Right atrium auricular region (tissue), 2 donors: ENCODE measurements around the gene IL1RL2. TPM values are rescaled to one million over a fixed set of nuclear protein-coding genes. Genes with fewer than 3 reads are reported as not detected.
A peak's percentile ranks its signal among the peaks of the same experiment; 100 is the strongest.

Experiments used
- DNase-seq: peaks from one replicate; pipeline ENCODE4 v3.0.0-alpha.2; 2019; ENCODE audit warnings: low spot score
- H3K27ac ChIP-seq, 2 donors: fragments of 200-600 bp; sonication (generic); 1 replicate in 1 of 2; 2 replicates in 1 of 2; pipeline ENCODE4 v1.5.1; 2016 to 2019
- H3K27me3 ChIP-seq, 2 donors: fragments of 200-600 bp; sonication (generic); one replicate each; pipeline versions ENCODE4 v1.5.1 to v1.6.0; 2017 to 2019
- H3K36me3 ChIP-seq: fragments of 200-600 bp; sonication (generic); one replicate; pipeline ENCODE4 v1.5.1; 2016
- H3K4me1 ChIP-seq, 2 donors: fragments of 200-600 bp; sonication (generic); one replicate each; pipeline versions ENCODE4 v1.5.1 to v1.6.0; 2017 to 2019
- H3K4me3 ChIP-seq, 2 donors: fragments of 200-600 bp; sonication (generic); 1 replicate in 1 of 2; 2 replicates in 1 of 2; pipeline ENCODE4 v1.5.1; 2017 to 2019; ENCODE audit warnings: mild to moderate bottlenecking in 1 of 2, moderate library complexity in 1 of 2
- H3K9me3 ChIP-seq, 2 donors: fragments of 200-600 bp; sonication (generic); one replicate each; pipeline ENCODE4 v1.5.1; 2019
- total RNA-seq, 2 donors: library from RNA; depleted of rRNA; stranded (reverse); fragments of >200 nt; gene quantifications; one replicate each; pipeline ENCODE4 v1.1.0, GENCODE V29; 2016
- TF ChIP-seq, protein P1 (sequence below), 2 donors: fragments of 200-600 bp; sonication (generic); IDR thresholded peaks; one replicate each; pipeline ENCODE4 v1.5.1; 2019; ENCODE audit warnings: antibody characterized with exemption in 2 of 2

IL1RL2 gene
- total RNA-seq, 2 donors from 2014 or later, result 0.55 TPM; not detected in 1

- Histone ChIP-seq H3K27ac (no peak overlapping the region), H3K4me3 (no peak overlapping the region), H3K4me1 (peaks cover 0 to 29% of the 10 kb centered on the region in 2 donors), H3K9me3 (no peaks in the 10 kb centered on the region), H3K36me3 (no peaks in the 10 kb centered on the region), H3K27me3 (no peaks in the 10 kb centered on the region)
- TF ChIP-seq, protein P1, sequence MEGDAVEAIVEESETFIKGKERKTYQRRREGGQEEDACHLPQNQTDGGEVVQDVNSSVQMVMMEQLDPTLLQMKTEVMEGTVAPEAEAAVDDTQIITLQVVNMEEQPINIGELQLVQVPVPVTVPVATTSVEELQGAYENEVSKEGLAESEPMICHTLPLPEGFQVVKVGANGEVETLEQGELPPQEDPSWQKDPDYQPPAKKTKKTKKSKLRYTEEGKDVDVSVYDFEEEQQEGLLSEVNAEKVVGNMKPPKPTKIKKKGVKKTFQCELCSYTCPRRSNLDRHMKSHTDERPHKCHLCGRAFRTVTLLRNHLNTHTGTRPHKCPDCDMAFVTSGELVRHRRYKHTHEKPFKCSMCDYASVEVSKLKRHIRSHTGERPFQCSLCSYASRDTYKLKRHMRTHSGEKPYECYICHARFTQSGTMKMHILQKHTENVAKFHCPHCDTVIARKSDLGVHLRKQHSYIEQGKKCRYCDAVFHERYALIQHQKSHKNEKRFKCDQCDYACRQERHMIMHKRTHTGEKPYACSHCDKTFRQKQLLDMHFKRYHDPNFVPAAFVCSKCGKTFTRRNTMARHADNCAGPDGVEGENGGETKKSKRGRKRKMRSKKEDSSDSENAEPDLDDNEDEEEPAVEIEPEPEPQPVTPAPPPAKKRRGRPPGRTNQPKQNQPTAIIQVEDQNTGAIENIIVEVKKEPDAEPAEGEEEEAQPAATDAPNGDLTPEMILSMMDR (IDR thresholded peaks at IDR 0.05), result no peak
- no peak for DNase-seq
These were observed 38.3 kb downstream of the IL1RL2 start for GRCh38 chr2:102224824-102225739.

- Histone ChIP-seq H3K27me3 (no peaks in the 10 kb centered on the region), H3K36me3 (no peaks in the 10 kb centered on the region), H3K27ac (peak overlapping the region; percentile 89 to 95), H3K4me1 (peaks cover 0 to 29% of the 10 kb centered on the region in 2 donors), H3K4me3 (no peak overlapping the region), H3K9me3 (no peaks in the 10 kb centered on the region)
- TF ChIP-seq, protein P1 (IDR thresholded peaks at IDR 0.05), result no peak
- no peak for DNase-seq
These were observed 39.3 kb downstream of the IL1RL2 start for GRCh38 chr2:102226171-102226570.

DNA sequence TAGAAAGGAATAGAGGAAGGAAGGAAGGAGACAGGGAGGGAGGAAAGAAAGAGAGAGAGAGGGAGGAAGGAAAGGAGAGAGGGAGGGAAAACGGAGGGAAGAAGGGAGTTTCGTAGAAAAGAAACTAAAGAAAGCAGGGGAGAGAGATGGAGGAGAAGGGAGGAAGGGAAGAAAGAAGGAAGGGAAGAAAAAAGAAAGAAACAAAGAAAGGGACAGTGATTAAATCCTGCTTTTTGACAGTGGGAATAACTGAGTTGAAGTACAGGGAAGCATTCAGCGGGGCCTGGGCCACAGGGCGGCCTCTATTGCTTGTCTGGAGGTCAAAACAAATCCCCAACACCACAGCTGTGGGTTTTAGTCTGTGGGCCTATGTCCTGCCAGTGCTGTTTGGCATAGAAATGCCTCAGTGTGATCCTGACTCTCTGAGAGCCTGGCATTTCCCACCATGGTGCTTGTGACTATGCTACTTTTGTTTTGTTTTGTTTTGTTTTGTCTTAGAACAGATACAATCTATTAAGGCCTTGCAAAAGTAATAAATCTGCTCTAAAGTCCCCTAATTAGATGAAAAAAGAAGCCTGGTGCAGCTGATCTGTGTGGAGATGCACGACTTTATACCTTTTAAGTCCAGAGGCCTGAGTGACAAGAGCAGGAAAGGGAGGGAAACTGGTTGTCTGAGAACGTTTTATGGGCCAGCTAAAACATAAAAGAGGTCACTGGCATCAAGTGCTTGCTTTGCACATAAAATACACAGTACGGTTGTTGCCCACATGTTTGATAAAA lies 40.0 kb downstream of the IL1RL2 start:
- Histone ChIP-seq H3K27me3 (no peaks in the 10 kb centered on the region), H3K36me3 (no peaks in the 10 kb centered on the region), H3K9me3 (no peaks in the 10 kb centered on the region), H3K4me1 (peaks cover 0 to 29% of the 10 kb centered on the region in 2 donors), H3K4me3 (no peak overlapping the region), H3K27ac (peak overlapping the region; percentile 89 to 95)
- TF ChIP-seq, protein P1 (IDR thresholded peaks at IDR 0.05), result no peak
- DNase-seq, result no peak

- TF ChIP-seq, protein P1 (IDR thresholded peaks at IDR 0.05), result no peak
- Histone ChIP-seq H3K27ac (peak overlapping the region; percentile 89 to 95), H3K27me3 (no peaks in the 10 kb centered on the region), H3K4me1 (peaks cover 0 to 29% of the 10 kb centered on the region in 2 donors), H3K9me3 (no peaks in the 10 kb centered on the region), H3K36me3 (no peaks in the 10 kb centered on the region), H3K4me3 (no peak overlapping the region)
- DNase-seq, result no peak
These were observed 42.4 kb downstream of the IL1RL2 start for GRCh38 chr2:102229141-102229769.

GRCh38 chr2:102230410-102230909 lies 43.6 kb downstream of the IL1RL2 start:
- peaks cover 0 to 29% of the 10 kb centered on the region in 2 donors for H3K4me1 ChIP-seq
- H3K4me3 ChIP-seq, result no peak overlapping the region
- no peaks in the 10 kb centered on the region for H3K36me3 ChIP-seq
- no peak for DNase-seq
- TF ChIP-seq, protein P1 (IDR thresholded peaks at IDR 0.05), result no peak
- H3K27me3 ChIP-seq, result no peaks in the 10 kb centered on the region
- no peak overlapping the region for H3K27ac ChIP-seq
- H3K9me3 ChIP-seq, result no peaks in the 10 kb centered on the region
